GM19468 (cell line): ENCODE data around the gene TRIP10.
"Not testable (repeated sequence)": the region's sequence is repeated elsewhere in the genome, so short reads cannot be mapped to it uniquely, and the experiment has no call there.

Experiments used
- ATAC-seq: cut with Tn5 transposase; IDR thresholded peaks from one replicate; pipeline ENCODE4 v1.9.1; 2021; ENCODE audit warnings: mild to moderate bottlenecking, moderate library complexity, moderate number of reproducible peaks; ENCODE audit not compliant: unreplicated experiment; ENCODE audit errors: extremely low read depth

Gene TRIP10

DNA sequence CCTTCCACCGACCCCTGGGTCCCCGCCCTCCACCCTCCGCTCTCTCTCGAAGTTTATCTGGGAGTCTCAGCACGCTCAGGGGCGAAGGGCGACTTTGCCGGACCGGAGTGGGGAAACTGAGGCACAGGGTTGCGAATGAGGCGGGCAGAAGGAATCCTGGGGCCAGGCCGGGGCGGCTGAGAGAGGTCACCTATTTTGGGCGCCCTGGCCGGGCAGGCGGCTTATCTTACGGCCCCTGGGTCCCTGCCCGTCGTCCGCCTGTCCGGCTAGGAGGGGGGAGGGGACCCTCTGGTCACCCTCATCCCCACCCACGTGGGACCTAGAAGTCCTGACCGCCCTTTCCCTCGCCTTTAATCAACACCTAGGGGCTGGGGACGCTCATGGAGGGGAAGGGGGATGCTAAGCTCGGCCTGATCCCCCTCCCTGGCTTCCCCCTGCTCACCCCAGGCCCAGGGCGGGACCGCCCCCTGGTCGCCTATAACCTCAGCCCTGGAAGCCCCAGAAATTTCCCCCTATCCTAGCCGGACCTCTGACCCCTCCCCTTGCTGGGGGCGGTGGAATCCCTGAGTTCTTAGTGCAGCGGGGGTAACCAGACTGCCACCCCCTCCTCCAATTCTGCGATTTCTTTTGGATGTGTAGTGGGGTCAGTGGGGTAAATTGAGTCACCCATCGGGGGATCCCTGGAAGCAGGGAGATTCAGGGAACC, 556 bp downstream of the TRIP10 start:
- ATAC-seq = no peak

- no peak for ATAC-seq
Observed at GRCh38 chr19:6740589-6741343, 1.3 kb downstream of the TRIP10 start.

- no peak for ATAC-seq
Observed at GRCh38 chr19:6743066-6743465, 3.6 kb downstream of the TRIP10 start.

GRCh38 chr19:6743714-6744380, 4.4 kb downstream of the TRIP10 start:
- ATAC-seq = no peak

GRCh38 chr19:6744381-6745301, 5.2 kb downstream of the TRIP10 start:
- no peak for ATAC-seq

DNA sequence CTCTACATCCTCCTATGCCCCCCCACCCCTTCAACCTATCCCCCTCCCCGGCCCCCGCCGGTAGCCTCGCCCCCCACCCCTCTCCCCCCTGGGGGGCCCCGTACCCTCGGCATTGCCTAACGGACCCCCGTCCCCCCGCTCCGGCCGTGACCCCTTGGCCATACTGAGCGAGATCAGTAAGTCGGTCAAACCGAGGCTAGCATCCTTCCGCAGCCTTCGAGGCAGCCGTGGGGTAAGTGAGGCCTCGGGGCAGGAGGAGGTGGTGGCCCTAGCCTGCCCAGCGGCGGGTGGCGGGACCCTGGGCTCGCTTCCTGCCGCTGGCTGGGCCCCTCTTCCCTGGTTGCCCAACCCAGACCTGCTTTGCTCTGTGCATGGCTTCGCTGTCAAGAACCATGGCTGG, 6.5 kb downstream of the TRIP10 start:
- no peak for ATAC-seq

GRCh38 chr19:6748543-6748942, 9.1 kb downstream of the TRIP10 start:
- not testable (repeated sequence) for ATAC-seq

DNA sequence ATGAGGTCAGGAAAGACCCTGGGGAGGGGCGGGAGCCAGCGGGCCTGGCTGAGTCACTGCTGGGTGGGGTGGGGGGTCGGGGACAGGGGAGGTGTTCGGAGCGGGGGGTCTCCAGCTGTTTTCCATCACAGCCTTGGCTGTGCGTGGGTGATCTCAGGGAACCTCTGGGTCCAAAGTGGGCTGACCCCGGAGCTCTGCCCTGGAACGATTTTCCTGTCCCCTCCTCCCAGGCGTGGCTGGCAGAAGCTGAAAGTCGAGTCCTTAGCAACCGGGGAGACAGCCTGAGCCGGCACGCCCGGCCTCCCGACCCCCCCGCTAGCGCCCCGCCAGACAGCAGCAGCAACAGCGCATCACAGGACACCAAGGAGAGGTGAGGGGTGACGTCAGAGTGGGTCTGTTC, 10.6 kb downstream of the TRIP10 start:
- ATAC-seq = no peak

DNA sequence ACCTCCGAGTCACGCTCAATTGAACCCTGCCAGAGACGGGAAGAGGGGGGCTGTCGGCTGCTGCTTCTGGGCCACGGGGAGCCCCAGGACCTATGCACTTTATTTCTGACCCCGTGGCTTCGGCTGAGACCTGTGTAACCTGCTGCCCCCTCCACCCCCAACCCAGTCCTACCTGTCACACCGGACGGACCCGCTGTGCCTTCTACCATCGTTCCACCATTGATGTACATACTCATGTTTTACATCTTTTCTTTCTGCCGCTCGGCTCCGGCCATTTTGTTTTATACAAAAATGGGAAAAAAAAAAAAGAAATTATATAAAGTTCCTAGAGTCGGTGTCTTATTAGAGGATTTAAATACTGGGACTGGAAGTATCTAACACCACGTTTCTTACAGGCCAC, 11.7 kb downstream of the TRIP10 start:
- no peak for ATAC-seq

DNA sequence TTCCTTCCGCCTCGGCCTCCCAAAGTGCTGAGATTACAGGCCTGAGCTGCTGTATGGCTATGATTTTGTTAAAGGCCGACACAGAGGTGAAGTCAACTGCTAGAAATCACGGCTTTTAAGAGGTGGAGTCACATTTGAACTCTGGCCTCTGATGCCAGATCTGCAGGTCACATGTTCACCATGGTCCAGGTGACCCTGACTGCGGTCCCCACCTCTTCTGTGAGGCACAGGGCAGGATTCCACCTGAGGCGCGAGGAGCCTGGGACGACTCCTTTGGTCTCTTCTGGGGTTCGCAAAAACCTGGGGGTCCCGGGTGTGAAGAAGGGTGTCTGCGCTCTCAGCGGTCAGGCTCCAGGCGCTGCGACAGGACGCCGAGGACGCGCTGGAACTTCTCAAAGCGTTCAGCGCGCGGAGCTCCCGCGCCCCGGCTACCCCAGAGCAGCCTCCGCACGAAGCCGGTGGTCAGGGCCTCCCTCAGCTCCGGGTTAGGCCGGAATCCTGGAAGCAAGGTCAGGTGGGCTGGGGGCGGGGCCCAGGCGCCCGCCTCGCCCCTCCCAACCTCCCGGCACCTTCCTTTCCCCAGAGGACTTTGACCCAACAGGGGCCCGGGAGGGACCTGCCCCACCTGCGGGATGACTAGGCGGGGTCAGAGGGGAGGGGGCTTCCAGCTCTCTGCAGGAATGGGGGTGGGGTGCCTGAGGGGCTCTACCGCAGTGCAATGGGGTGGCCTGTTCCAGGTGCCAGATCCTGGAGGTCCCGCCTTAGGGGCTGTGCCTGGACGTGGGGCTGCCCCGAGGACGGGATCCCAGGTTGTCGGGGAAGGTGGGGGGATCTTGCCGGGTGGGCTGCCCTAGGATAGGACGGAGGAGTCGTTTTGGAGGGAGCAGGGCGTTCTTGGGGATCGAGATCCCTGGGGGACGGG, 13.0 kb downstream of the TRIP10 start:
- ATAC-seq = no peak

DNA sequence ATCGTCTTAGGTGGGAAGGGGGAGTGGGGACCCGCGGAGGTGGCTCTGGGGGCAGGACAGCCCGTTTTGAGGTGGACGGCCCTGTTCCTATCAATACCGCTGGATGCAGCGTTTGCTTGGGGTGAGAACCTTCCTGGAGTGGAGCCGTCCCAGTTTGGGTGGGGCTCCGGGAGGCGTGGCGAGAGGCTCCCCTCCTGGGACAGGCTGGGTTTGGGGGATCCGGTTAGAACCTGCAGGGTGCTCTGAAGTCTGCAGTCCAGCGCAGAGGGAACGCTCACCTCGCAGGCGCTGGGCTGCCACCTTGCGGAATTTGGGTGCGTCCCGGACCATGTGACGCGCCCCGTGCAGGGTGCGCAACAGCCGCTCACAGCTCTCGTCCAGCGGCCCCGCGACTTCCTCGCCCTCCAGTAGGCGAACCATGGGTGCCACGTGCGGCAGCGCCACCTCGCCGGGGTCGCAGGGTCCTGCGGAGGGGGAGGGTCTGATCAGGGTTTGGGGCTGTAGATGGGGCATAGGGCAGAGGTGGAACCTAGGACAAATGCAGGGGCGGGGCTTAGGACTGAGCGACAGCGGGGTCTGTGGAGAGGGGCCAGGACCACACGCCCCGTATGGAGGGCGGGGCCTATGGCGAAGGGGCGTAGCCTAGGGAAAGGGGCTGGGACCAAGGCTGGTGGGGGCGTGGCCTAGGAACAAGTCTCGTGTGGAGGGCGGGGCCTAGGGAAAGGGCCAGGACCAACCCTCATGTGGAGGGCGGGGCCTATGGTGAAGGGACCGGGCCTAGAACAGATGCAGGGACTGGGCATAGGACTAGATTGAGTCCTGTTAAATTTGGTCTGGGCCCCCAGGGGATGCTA, 13.9 kb downstream of the TRIP10 start:
- no peak for ATAC-seq

- ATAC-seq = no peak
Observed at GRCh38 chr19:6754136-6754535, 14.7 kb downstream of the TRIP10 start.

- no peak for ATAC-seq
Observed at GRCh38 chr19:6754653-6755463, 15.4 kb downstream of the TRIP10 start.

DNA sequence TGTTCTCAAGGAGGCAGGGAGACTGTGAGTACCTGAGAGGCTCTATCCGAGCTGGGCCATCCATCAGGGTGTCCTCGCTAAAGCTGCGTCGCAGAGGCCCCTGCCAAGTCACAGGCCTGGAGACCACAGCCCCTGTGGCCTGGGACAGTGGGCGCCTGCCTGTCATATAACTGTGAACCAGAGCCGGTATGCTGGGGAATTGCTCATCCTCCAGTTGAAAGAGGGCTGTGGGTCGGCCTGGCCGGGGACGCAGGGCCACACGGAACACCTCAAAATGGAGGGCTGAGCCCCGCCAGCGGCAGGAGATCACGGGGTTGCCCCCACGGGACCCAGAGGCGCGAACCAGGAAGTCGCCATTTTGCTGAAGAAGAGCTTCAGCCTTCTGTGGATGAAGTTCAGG, 21.1 kb downstream of the TRIP10 start:
- ATAC-seq = no peak

GRCh38 chr19:6761053-6761676, 21.7 kb downstream of the TRIP10 start:
- ATAC-seq = no peak

DNA sequence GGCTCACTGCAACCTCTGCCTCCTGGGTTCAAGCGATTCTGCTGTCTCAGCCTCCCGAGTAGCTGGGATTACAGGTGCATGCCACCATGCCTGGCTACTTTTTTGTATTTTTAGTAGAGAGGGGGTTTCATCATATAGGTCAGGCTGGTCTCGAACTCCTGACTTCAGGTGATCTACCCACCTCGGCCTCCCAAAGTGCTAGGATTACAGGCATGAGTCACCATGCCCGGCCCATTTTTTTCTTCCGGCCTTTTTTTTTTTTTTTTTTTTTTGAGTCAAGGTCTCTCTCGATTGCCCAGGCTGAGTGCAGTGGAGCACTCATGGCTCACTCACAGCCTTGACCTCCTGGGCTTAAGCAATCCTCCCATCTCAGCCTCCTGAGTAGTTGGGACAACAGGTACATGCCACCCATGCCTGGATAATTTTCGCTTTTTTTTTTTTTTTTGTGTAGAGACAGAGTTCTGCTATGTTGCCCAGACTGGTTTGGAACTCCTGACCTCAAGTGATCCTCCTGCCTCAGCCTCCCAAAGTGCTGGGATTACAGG, 22.8 kb downstream of the TRIP10 start:
- not testable (repeated sequence) for ATAC-seq
